ENCODE measurements around the gene CDRT4.

The CDRT4 gene

GRCh38 chr17:15475631-15476354 is 8.4 kb upstream of the CDRT4 start:
- Histone ChIP-seq H3K27me3 (ENCODE audit: insufficient read depth, low read length, poor library complexity) (no peaks in the 10 kb centered on the region), H3K4me3 (ENCODE audit: low read depth in 1 of 2, low read length in 2 of 2) (no peak overlapping the region), H4K20me1 (ENCODE audit: insufficient read depth, low read length) (no peaks in the 10 kb centered on the region), H3K79me2 (ENCODE audit: insufficient read depth, low read length) (no peaks in the 10 kb centered on the region), H3K4me1 (ENCODE audit: insufficient read depth, low read length) (peaks cover 9% of the 10 kb centered on the region), H3K27ac (ENCODE audit: low read length) (no peak overlapping the region), H3K9ac (ENCODE audit: low read depth, low read length) (no peak overlapping the region), H3K36me3 (ENCODE audit: insufficient read depth, low read length) (no peaks in the 10 kb centered on the region), H3K9me3 (ENCODE audit: insufficient read depth, low read length, severe bottlenecking) (no peaks in the 10 kb centered on the region), H2AFZ (ENCODE audit: low read depth, low read length) (no peak overlapping the region), H3K4me2 (ENCODE audit: insufficient read depth, low read length) (no peak overlapping the region)
- DNase-seq (no peak), ATAC-seq (ENCODE audit: insufficient read depth, low read depth) (no peak)
- TF ChIP-seq CTCF (IDR thresholded peaks at IDR 0.05; ENCODE audit: borderline replicate concordance, extremely low read depth, low read length, poor library complexity, severe bottlenecking), result no peak

- no peaks in the 10 kb centered on the region for H3K36me3 ChIP-seq (ENCODE audit: insufficient read depth, low read length)
- no peak overlapping the region for H2AFZ ChIP-seq (ENCODE audit: low read depth, low read length)
- DNase-seq (no peak), ATAC-seq (ENCODE audit: insufficient read depth, low read depth) (no peak)
- no peak overlapping the region for H3K9ac ChIP-seq (ENCODE audit: low read depth, low read length)
- no peaks in the 10 kb centered on the region for H3K27me3 ChIP-seq (ENCODE audit: insufficient read depth, low read length, poor library complexity)
- no peaks in the 10 kb centered on the region for H3K4me1 ChIP-seq (ENCODE audit: insufficient read depth, low read length)
- H4K20me1 ChIP-seq (ENCODE audit: insufficient read depth, low read length), result no peaks in the 10 kb centered on the region; the same call in 1 of the 2 replicates
- H3K4me2 ChIP-seq (ENCODE audit: insufficient read depth, low read length), result no peak overlapping the region
- TF ChIP-seq CTCF (IDR thresholded peaks at IDR 0.05; ENCODE audit: borderline replicate concordance, extremely low read depth, low read length, poor library complexity, severe bottlenecking), result no peak
- no peak for TF ChIP-seq EZH2 (IDR thresholded peaks at IDR 0.05; ENCODE audit: borderline replicate concordance, low read depth, low read length, severe bottlenecking)
- no peak overlapping the region for H3K4me3 ChIP-seq (ENCODE audit: low read depth in 1 of 2, low read length in 2 of 2)
- H3K79me2 ChIP-seq (ENCODE audit: insufficient read depth, low read length), result no peaks in the 10 kb centered on the region
- H3K27ac ChIP-seq (ENCODE audit: low read length), result no peak overlapping the region
- H3K9me3 ChIP-seq (ENCODE audit: insufficient read depth, low read length, severe bottlenecking), result no peaks in the 10 kb centered on the region
Observed at GRCh38 chr17:15472891-15473290, 5.5 kb upstream of the CDRT4 start.

DNA sequence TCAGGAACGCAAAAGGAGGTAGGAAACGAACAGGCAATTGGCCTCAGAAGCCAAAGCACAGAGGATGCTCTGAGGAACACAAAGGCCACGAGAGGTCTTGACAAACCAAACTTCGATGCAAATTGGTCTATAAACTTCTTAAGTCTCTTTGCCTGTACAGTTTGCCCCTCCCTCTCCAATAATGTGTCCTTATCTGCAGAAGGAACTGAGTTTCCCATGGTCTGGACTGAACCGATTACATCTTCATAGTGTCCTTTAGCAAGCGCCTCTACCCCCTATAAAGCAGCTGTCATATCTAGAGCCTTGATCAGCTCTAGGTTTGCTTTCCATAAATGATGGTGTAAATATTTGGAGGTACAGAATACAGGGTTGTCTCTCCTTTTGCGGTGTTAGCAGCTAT is 3.1 kb upstream of the CDRT4 start:
- no peak overlapping the region for H3K27ac ChIP-seq (ENCODE audit: low read length)
- no peaks in the 10 kb centered on the region for H3K4me1 ChIP-seq (ENCODE audit: insufficient read depth, low read length)
- no peaks in the 10 kb centered on the region for H3K9me3 ChIP-seq (ENCODE audit: insufficient read depth, low read length, severe bottlenecking)
- no peaks in the 10 kb centered on the region; the same call in 1 of the 2 replicates for H4K20me1 ChIP-seq (ENCODE audit: insufficient read depth, low read length)
- no peak overlapping the region for H2AFZ ChIP-seq (ENCODE audit: low read depth, low read length)
- no peak overlapping the region for H3K4me3 ChIP-seq (ENCODE audit: low read depth in 1 of 2, low read length in 2 of 2)
- no peaks in the 10 kb centered on the region for H3K79me2 ChIP-seq (ENCODE audit: insufficient read depth, low read length)
- no peak overlapping the region for H3K9ac ChIP-seq (ENCODE audit: low read depth, low read length)
- H3K27me3 ChIP-seq (ENCODE audit: insufficient read depth, low read length, poor library complexity), result no peaks in the 10 kb centered on the region
- no peak overlapping the region for H3K4me2 ChIP-seq (ENCODE audit: insufficient read depth, low read length)
- TF ChIP-seq CTCF (IDR thresholded peaks at IDR 0.05; ENCODE audit: borderline replicate concordance, extremely low read depth, low read length, poor library complexity, severe bottlenecking), result no peak
- TF ChIP-seq EZH2 (IDR thresholded peaks at IDR 0.05; ENCODE audit: borderline replicate concordance, low read depth, low read length, severe bottlenecking), result no peak
- DNase-seq, result no peak
- no peaks in the 10 kb centered on the region for H3K36me3 ChIP-seq (ENCODE audit: insufficient read depth, low read length)
- no peak for ATAC-seq (ENCODE audit: insufficient read depth, low read depth)

Measured in DND-41 (cell line).